Psoas muscle (tissue), 8 donors: ENCODE data around the gene CUL9. TPM values are rescaled to one million over a fixed set of nuclear protein-coding genes. Genes with fewer than 3 reads are reported as not detected.
A peak's percentile ranks its signal among the peaks of the same experiment; 100 is the strongest.

Experiments
- ATAC-seq, 4 donors: fragments of 200-7000 bp; cut with Tn5 transposase; one replicate each; pipeline ENCODE4 v1.9.1; 2020; ENCODE audit warnings: moderate library complexity in 3 of 4, mild to moderate bottlenecking in 2 of 4
- DNase-seq, 2 donors: peaks; one replicate each; pipeline ENCODE4 v3.0.0-alpha.2; 2020
- H3K27ac ChIP-seq: fragments of 200-600 bp; one replicate; pipeline ENCODE4 v1.8.0; 2022
- H3K27me3 ChIP-seq, 3 donors: fragments of 200-600 bp in 1 of 3; one replicate each; pipeline versions ENCODE4 v1.6.1 to v1.8.0; 2013 to 2022; ENCODE audit warnings: low read length in 2 of 3, mild to moderate bottlenecking in 2 of 3, moderate library complexity in 1 of 3; ENCODE audit not compliant: insufficient read depth in 3 of 3
- H3K36me3 ChIP-seq, 2 donors: fragments of 200-600 bp in 1 of 2; one replicate each; pipeline versions ENCODE4 v1.6.1 to v1.8.0; 2013 to 2022; ENCODE audit warnings: low read depth in 1 of 2, mild to moderate bottlenecking in 1 of 2, moderate library complexity in 1 of 2; ENCODE audit not compliant: insufficient read depth in 1 of 2
- H3K4me1 ChIP-seq: fragments of 200-600 bp; one replicate; pipeline ENCODE4 v1.8.0; 2022
- H3K4me3 ChIP-seq: fragments of 200-600 bp; one replicate; pipeline ENCODE4 v1.8.0; 2022; ENCODE audit warnings: mild to moderate bottlenecking
- H3K9me3 ChIP-seq: fragments of 200-600 bp; one replicate; pipeline ENCODE4 v1.8.0; 2022
- WGBS, 3 donors: extraction: QIAGEN DNeasy Blood & Tissue Kit; methylation state at CpG; one replicate each; pipeline versions ENCODE4 v1.1.6 to v1.1.7; 2013; 5-methylcytosine and 5-hydroxymethylcytosine counted together
- intact Hi-C, 2 donors: fragments of 100-400 bp; cut with DNase I; formaldehyde crosslinking; loops; one replicate each; pipeline versions ENCODE4 v1.11.0 to v1.14.2; 2022
- polyA plus RNA-seq, 3 donors: library from polyadenylated mRNA; stranded (reverse); fragments of 200-250 nt; gene quantifications; one replicate each; pipeline ENCODE4 v1.2.3, GENCODE V29; 2013
- total RNA-seq, 4 donors: library from RNA; stranded (reverse); fragmentation: NEBNext Ultra II Directional in 2 of 4; extraction: Animal tissue kit (Norgen Biotek cat#: 25700) in 2 of 4; gene quantifications; one replicate each; pipeline versions ENCODE4 v1.2.1 to v1.2.4, GENCODE V29; 2021 to 2023
- TF ChIP-seq, protein P1 (sequence below): fragments of 200-600 bp; IDR thresholded peaks from one replicate; pipeline ENCODE4 v1.8.0; 2022; ENCODE audit warnings: antibody characterized with exemption
- donor health status: healthy with polysubstance abuse.
- donor health status: DM: no; HTN: no; CAD: no; lungs with moderate emphysema.
- donor health status: Bipolar disorder and iron deficiency.
- donor health status: healthy.
- donor health status: DM: yes; HTN: yes; CAD: no.
- donor health status: DM: no; HTN: no; CAD: no.
- donor health status: DM: no; HTN: no; CAD: no.
- donor health status: DM: yes; HTN: yes; CAD: no.

Gene CUL9
- total and polyA plus RNA-seq, 7 donors: 6.3 to 10.9 (median 10.7) TPM

- ATAC-seq: peak in 1 of 4 donors; percentile 6
- no peak for DNase-seq
- Histone ChIP-seq H3K36me3 (no peaks in the 10 kb centered on the region), H3K27ac (peak overlapping the region; percentile 84), H3K27me3 (no peaks in the 10 kb centered on the region), H3K4me3 (no peak overlapping the region), H3K9me3 (no peaks in the 10 kb centered on the region), H3K4me1 (peaks cover 21% of the 10 kb centered on the region)
- intact Hi-C loops: no loop called here
- TF ChIP-seq, protein P1, sequence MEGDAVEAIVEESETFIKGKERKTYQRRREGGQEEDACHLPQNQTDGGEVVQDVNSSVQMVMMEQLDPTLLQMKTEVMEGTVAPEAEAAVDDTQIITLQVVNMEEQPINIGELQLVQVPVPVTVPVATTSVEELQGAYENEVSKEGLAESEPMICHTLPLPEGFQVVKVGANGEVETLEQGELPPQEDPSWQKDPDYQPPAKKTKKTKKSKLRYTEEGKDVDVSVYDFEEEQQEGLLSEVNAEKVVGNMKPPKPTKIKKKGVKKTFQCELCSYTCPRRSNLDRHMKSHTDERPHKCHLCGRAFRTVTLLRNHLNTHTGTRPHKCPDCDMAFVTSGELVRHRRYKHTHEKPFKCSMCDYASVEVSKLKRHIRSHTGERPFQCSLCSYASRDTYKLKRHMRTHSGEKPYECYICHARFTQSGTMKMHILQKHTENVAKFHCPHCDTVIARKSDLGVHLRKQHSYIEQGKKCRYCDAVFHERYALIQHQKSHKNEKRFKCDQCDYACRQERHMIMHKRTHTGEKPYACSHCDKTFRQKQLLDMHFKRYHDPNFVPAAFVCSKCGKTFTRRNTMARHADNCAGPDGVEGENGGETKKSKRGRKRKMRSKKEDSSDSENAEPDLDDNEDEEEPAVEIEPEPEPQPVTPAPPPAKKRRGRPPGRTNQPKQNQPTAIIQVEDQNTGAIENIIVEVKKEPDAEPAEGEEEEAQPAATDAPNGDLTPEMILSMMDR: no peak
- 85 to 93% (median 86%) methylated on average over 6 of the region's 6 CpGs for WGBS, 3 donors
Measured at GRCh38 chr6:43147691-43148477, 34.1 kb upstream of the CUL9 start.

DNA sequence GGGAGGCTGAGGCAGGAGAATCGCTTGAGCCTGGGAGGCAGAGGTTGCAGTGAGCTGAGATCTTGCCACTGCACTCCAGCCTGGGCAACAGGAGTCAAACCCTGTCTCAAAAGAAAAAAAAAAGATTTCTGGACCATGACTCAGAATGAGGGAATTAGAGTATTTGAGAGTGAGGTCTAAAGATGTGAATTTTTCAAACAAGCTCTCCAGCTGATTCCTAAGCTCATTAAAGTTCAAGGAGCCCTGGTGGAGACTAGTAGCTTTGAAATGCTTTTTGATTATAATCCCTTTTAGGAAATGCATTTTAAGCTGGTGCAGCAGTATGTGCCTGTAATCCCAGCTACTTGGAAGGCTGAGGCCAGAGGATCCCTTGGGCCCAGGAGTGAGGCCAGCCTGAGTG is 32.7 kb upstream of the CUL9 start:
- peaks cover 16% of the 10 kb centered on the region for H3K4me1 ChIP-seq
- TF ChIP-seq, protein P1: no peak
- H3K4me3 ChIP-seq: no peak overlapping the region
- intact Hi-C loops: no loop called here
- ATAC-seq (no peak), DNase-seq (no peak)
- no peak overlapping the region for H3K27ac ChIP-seq
- 93 to 98% (median 96%) methylated on average over 1 of the region's 1 CpG for WGBS, 3 donors
- no peaks in the 10 kb centered on the region for H3K27me3 ChIP-seq
- no peaks in the 10 kb centered on the region for H3K9me3 ChIP-seq
- H3K36me3 ChIP-seq: no peaks in the 10 kb centered on the region

- Histone ChIP-seq H3K4me1 (peaks cover 16% of the 10 kb centered on the region), H3K4me3 (no peak overlapping the region), H3K9me3 (no peaks in the 10 kb centered on the region), H3K36me3 (no peaks in the 10 kb centered on the region), H3K27ac (no peak overlapping the region), H3K27me3 (no peaks in the 10 kb centered on the region)
- intact Hi-C loops: no loop called here
- 63 to 70% (median 66%) methylated on average over 7 of the region's 7 CpGs for WGBS, 3 donors
- no peak for DNase-seq
- TF ChIP-seq, protein P1: no peak
- no peak for ATAC-seq
Measured at GRCh38 chr6:43150051-43150751, 31.8 kb upstream of the CUL9 start.

DNA sequence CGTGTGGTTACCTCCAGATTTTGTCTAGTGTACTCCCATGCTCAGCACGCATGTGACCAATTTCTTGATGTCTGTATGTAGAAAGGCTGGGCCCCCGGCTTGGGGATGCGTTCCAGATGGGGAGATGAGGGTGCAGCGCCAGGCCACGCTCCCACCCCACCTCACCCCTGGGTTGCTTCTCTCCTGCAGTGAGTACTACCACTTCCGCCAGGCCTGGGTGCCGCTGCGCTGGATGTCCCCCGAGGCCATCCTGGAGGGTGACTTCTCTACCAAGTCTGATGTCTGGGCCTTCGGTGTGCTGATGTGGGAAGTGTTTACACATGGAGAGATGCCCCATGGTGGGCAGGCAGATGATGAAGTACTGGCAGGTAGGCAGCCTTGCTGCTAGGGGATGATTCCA is 22.4 kb upstream of the CUL9 start:
- no peak for DNase-seq
- TF ChIP-seq, protein P1: no peak
- no peak for ATAC-seq
- no peaks in the 10 kb centered on the region for H3K27me3 ChIP-seq
- no peak overlapping the region for H3K27ac ChIP-seq
- no peaks in the 10 kb centered on the region for H3K36me3 ChIP-seq
- 95 to 98% (median 97%) methylated on average over 11 of the region's 11 CpGs for WGBS, 3 donors
- H3K9me3 ChIP-seq: no peaks in the 10 kb centered on the region
- intact Hi-C loops: no loop called here
- no peaks in the 10 kb centered on the region for H3K4me1 ChIP-seq
- H3K4me3 ChIP-seq: no peak overlapping the region
